Hepatocyte (in vitro differentiated cells): ENCODE results near the gene IL17RD. TPM values are rescaled to one million over a fixed set of nuclear protein-coding genes. Genes with fewer than 3 reads are reported as not detected.

Source experiments
- DNase-seq: peaks from one replicate; pipeline ENCODE4 v3.0.0-alpha.2; 2016; ENCODE audit warnings: low spot score
- H2AFZ ChIP-seq: fragments of 200-600 bp; sonication (generic); 2 replicates; pipeline ENCODE4 v1.6.0; 2016; ENCODE audit warnings: antibody characterized with exemption, mild to moderate bottlenecking
- H3K27ac ChIP-seq: fragments of 200-600 bp; sonication (generic); 2 replicates; pipeline ENCODE4 v1.5.1; 2016; ENCODE audit warnings: mild to moderate bottlenecking
- H3K27me3 ChIP-seq: fragments of 200-600 bp; sonication (generic); 2 replicates; pipeline ENCODE4 v1.6.1; 2016
- H3K36me3 ChIP-seq: fragments of 200-600 bp; sonication (generic); replicated peaks from 2 replicates; pipeline ENCODE4 v1.5.1; 2016; ENCODE audit warnings: low read depth; ENCODE audit not compliant: insufficient read depth
- H3K4me1 ChIP-seq: fragments of 200-600 bp; sonication (generic); 2 replicates; pipeline ENCODE4 v1.5.1; 2016; ENCODE audit warnings: mild to moderate bottlenecking, moderate library complexity; ENCODE audit not compliant: insufficient read depth
- H3K4me2 ChIP-seq: fragments of 200-600 bp; sonication (generic); 2 replicates; pipeline ENCODE4 v1.6.0; 2016
- H3K4me3 ChIP-seq: fragments of 200-600 bp; sonication (generic); 2 replicates; pipeline ENCODE4 v1.5.1; 2016; ENCODE audit warnings: mild to moderate bottlenecking
- H3K79me2 ChIP-seq: fragments of 200-600 bp; sonication (generic); 2 replicates; pipeline ENCODE4 v1.6.0; 2017; ENCODE audit warnings: mild to moderate bottlenecking
- H3K9me2 ChIP-seq: fragments of 200-600 bp; sonication (generic); replicated peaks from 2 replicates; pipeline ENCODE4 v1.6.0; 2017; ENCODE audit warnings: mild to moderate bottlenecking; ENCODE audit not compliant: insufficient read depth
- H3K9me3 ChIP-seq: fragments of 200-600 bp; sonication (generic); 2 replicates; pipeline ENCODE4 v1.5.1; 2016; ENCODE audit warnings: low read depth, mild to moderate bottlenecking
- H4K20me1 ChIP-seq: fragments of 200-600 bp; sonication (generic); 2 replicates; pipeline ENCODE4 v1.6.0; 2016; ENCODE audit warnings: mild to moderate bottlenecking; ENCODE audit not compliant: insufficient read depth, poor library complexity, severe bottlenecking
- EZH2 ChIP-seq: fragments of 200-600 bp; sonication (generic); IDR thresholded peaks from 2 replicates; pipeline ENCODE4 v1.6.1; 2016; ENCODE audit warnings: antibody characterized with exemption, mild to moderate bottlenecking, borderline replicate concordance
- EZH2phosphoT487 ChIP-seq: fragments of 200-600 bp; sonication (generic); IDR thresholded peaks from one replicate; pipeline ENCODE4 v1.6.1; 2018; ENCODE audit warnings: antibody characterized with exemption, mild to moderate bottlenecking, low read depth, moderate library complexity; ENCODE audit not compliant: unreplicated experiment, severe bottlenecking
- WGBS: methylation state at CpG from one replicate; pipeline ENCODE4 v1.1.6; 2016; ENCODE audit warnings: low lambda C conversion rate; ENCODE audit errors: missing lambda C conversion rate; 5-methylcytosine and 5-hydroxymethylcytosine counted together
- polyA plus RNA-seq: library from polyadenylated mRNA; unstranded; fragments of >200 nt; fragmentation: Nextera tagmentation; extraction: Ambion mirVana; gene quantifications from 2 replicates; pipeline ENCODE4 v1.2.1, GENCODE V29; 2016
- total RNA-seq: library from RNA; depleted of rRNA; stranded (reverse); fragments of >200 nt; gene quantifications from 2 replicates; pipeline ENCODE4 v1.2.3, GENCODE V29; 2014
- TF ChIP-seq, protein P1 (sequence below): fragments of 200-600 bp; sonication (generic); IDR thresholded peaks from 2 replicates; pipeline ENCODE4 v1.5.1; 2016; ENCODE audit warnings: antibody characterized with exemption, mild to moderate bottlenecking; ENCODE audit not compliant: poor library complexity

The IL17RD gene
- total and polyA plus RNA-seq, 2 experiments from 2014 or later: 1.7 to 6.2 TPM

DNA sequence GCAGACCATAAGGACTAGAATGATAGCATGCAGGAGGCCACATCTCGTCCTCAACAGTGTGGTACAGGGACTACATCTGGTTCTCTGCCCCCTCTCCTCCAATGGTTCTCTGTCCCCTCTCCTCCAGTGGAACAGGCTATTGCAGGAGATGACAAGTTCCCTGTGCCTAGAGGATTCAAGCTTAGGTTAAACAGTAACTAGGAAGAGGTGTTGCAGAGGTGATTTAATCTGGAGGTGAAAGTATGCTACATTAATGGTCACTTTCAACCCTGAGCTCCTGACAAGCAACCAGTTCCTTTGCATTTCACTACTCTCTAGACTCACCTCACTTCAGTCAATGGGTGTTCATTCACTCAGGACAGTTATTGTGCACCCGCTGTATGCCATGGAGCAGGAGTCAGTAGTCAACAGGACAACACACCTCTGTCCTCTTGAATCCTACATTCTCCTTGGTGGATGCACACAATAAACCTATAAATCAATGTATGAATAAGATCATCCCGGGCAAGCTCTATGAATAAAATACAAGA, 88.7 kb downstream of the IL17RD start:
- no peak for TF ChIP-seq EZH2phosphoT487
- Histone ChIP-seq H2AFZ (no peak overlapping the region), H3K36me3 (no peaks in the 10 kb centered on the region), H3K4me1 (peaks cover 17% of the 10 kb centered on the region), H3K4me2 (no peak overlapping the region), H3K4me3 (no peak overlapping the region), H3K79me2 (peaks cover 14% of the 10 kb centered on the region), H4K20me1 (no peaks in the 10 kb centered on the region), H3K9me3 (no peaks in the 10 kb centered on the region), H3K27me3 (no peaks in the 10 kb centered on the region), H3K27ac (no peak overlapping the region), H3K9me2 (no peaks in the 10 kb centered on the region)
- WGBS: 96% methylated on average over 3 of the region's 3 CpGs
- no peak for DNase-seq

DNA sequence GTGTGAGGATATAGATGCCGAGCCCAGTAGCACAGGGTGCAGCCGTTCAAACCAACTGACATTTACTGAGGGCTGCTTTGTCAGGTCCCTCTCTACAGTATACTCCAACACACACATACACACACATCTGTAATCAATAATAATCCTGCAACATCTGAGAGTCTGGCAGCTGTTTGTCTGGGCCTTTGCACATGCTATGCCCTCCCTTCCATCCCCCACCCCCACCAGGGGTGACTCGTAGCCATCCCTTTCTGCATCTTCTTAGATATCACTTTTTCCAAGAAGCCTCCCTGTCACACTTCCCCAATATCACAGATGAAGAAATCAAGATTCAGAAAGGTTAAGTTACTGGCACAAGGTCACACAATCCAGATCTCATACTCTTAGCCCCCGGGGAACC, 91.0 kb downstream of the IL17RD start:
- H3K36me3 ChIP-seq: no peaks in the 10 kb centered on the region
- no peaks in the 10 kb centered on the region for H3K27me3 ChIP-seq
- H3K4me1 ChIP-seq: peaks cover 12% of the 10 kb centered on the region
- no peaks in the 10 kb centered on the region for H3K9me2 ChIP-seq
- no peaks in the 10 kb centered on the region for H3K9me3 ChIP-seq
- H2AFZ ChIP-seq: no peak overlapping the region
- no peak for DNase-seq
- no peaks in the 10 kb centered on the region for H4K20me1 ChIP-seq
- TF ChIP-seq EZH2phosphoT487 (no peak), EZH2 (no peak)
- TF ChIP-seq, protein P1, sequence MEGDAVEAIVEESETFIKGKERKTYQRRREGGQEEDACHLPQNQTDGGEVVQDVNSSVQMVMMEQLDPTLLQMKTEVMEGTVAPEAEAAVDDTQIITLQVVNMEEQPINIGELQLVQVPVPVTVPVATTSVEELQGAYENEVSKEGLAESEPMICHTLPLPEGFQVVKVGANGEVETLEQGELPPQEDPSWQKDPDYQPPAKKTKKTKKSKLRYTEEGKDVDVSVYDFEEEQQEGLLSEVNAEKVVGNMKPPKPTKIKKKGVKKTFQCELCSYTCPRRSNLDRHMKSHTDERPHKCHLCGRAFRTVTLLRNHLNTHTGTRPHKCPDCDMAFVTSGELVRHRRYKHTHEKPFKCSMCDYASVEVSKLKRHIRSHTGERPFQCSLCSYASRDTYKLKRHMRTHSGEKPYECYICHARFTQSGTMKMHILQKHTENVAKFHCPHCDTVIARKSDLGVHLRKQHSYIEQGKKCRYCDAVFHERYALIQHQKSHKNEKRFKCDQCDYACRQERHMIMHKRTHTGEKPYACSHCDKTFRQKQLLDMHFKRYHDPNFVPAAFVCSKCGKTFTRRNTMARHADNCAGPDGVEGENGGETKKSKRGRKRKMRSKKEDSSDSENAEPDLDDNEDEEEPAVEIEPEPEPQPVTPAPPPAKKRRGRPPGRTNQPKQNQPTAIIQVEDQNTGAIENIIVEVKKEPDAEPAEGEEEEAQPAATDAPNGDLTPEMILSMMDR: no peak
- 92% methylated on average over 4 of the region's 4 CpGs for WGBS
- H3K27ac ChIP-seq: no peak overlapping the region
- H3K4me2 ChIP-seq: no peak overlapping the region
- peaks cover 14% of the 10 kb centered on the region for H3K79me2 ChIP-seq
- no peak overlapping the region for H3K4me3 ChIP-seq

DNA sequence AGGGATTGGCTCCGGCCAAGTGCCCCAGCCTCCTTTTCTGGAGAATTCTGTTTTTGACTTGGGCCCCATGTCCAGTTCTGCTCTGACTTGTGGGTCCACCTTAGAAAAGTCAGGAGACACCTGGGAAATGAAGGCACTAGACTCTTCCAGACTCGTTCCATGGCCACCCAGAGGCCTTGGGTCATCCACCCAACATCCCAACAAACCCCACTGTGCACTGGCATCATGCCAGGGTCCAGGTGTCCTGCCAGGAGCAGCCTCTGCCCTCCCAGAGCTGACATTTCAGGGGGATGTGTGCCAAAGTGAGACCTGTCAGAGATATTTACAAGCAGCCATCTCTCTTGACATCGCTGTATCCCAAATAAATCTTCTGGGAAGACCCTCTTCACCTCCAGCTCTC, 91.5 kb downstream of the IL17RD start:
- Histone ChIP-seq H3K27ac (no peak overlapping the region), H4K20me1 (no peaks in the 10 kb centered on the region), H3K36me3 (no peaks in the 10 kb centered on the region), H3K9me2 (no peaks in the 10 kb centered on the region), H3K27me3 (no peaks in the 10 kb centered on the region), H3K4me2 (no peak overlapping the region), H3K79me2 (peaks cover 14% of the 10 kb centered on the region), H2AFZ (no peak overlapping the region), H3K9me3 (no peaks in the 10 kb centered on the region), H3K4me1 (peaks cover 12% of the 10 kb centered on the region), H3K4me3 (no peak overlapping the region)
- DNase-seq: no peak
- WGBS: 100% methylated on average over 3 of the region's 3 CpGs
- no peak for TF ChIP-seq EZH2
- no peak for TF ChIP-seq EZH2phosphoT487
- TF ChIP-seq, protein P1: no peak

DNA sequence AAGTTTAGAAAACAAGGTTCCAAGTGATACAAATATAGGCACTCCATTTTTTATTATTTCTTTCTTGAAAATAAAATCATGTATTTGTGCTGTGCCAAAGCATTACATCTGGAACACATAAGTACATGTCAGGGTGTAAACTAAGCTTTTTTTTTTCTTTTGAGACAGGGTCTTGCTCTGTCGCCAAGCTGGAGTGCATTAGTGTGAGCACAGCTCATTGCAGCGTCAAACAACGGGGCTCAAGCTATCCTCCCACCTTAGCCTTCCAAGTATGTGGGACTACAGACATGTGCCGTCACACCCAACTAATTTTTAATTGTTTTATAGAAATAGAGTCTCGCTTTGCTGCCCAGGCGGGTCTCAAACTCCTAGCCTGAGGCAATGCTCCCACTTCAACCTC, 95.7 kb downstream of the IL17RD start:
- no peak for DNase-seq

More for the DNA sequence above, 95.7 kb downstream of the IL17RD start:
- no peak overlapping the region for H3K4me3 ChIP-seq
- no peaks in the 10 kb centered on the region for H3K9me2 ChIP-seq
- WGBS: 61% methylated on average over 6 of the region's 6 CpGs
- no peak overlapping the region for H2AFZ ChIP-seq
- H3K4me1 ChIP-seq: no peaks in the 10 kb centered on the region
- H3K4me2 ChIP-seq: no peak overlapping the region
- TF ChIP-seq EZH2 (no peak), EZH2phosphoT487 (no peak)
- TF ChIP-seq, protein P1: no peak
- H4K20me1 ChIP-seq: no peaks in the 10 kb centered on the region
- no peak overlapping the region for H3K27ac ChIP-seq
- no peaks in the 10 kb centered on the region for H3K36me3 ChIP-seq
- H3K79me2 ChIP-seq: peaks cover 4% of the 10 kb centered on the region
- no peaks in the 10 kb centered on the region for H3K9me3 ChIP-seq
- H3K27me3 ChIP-seq: no peaks in the 10 kb centered on the region
